K562 (cell line): ENCODE measurements around the gene ST7. TPM values are rescaled to one million over a fixed set of nuclear protein-coding genes. Genes with fewer than 3 reads are reported as not detected.
A peak's percentile ranks its signal among the peaks of the same experiment; 100 is the strongest.
"Not testable (repeated sequence)": the region's sequence is repeated elsewhere in the genome, so short reads cannot be mapped to it uniquely, and the experiment has no call there.

Experiments used
- ATAC-seq: fragments of 200-7000 bp; cut with Tn5 transposase; 3 replicates; pipeline ENCODE4 v1.9.1; 2020; ENCODE audit warnings: moderate library complexity
- BruUV-seq: library from RNA; stranded (reverse); fragments of 400-500 nt; replicated peaks from 2 replicates; lab custom pipeline; 2021; lab: Mats Ljungman, UMichigan
- CTCF ChIA-PET: fragments of 300-600 bp; formaldehyde crosslinking; extraction: SDS; loops from one replicate; lab custom pipeline; 2021; ENCODE audit warnings: low intra/inter-chr PET ratio; lab: Yijun Ruan, JAX
- POLR2A ChIA-PET: fragments of 300-600, 350-650 bp; sonication (Branson Sonifier 250); formaldehyde crosslinking; extraction: SDS; loops from one replicate; lab custom pipeline; 2021; ENCODE audit warnings: antibody characterized with exemption, inconsistent platforms; lab: Yijun Ruan, JAX
- DNase-seq, 4 experiments: peaks; one replicate each; pipeline versions ENCODE4 v3.0.0 to v3.0.0-alpha.2; 2011 to 2018; ENCODE audit warnings: low spot score in 3 of 4, mixed read lengths in 3 of 4; ENCODE audit errors: extremely low read depth in 1 of 4
- FAIRE-seq: peaks from 2 replicates; lab custom pipeline; 2011; peaks lifted over from hg19 to GRCh38; lab: Jason Lieb, UNC
- H2AFZ ChIP-seq: 2 replicates; pipeline ENCODE4 v1.6.0; 2011; ENCODE audit warnings: low read depth, low read length, control low read depth, inconsistent platforms
- H3K27ac ChIP-seq: fragments of 200-600 bp; 3 replicates; pipeline ENCODE4 v1.8.0; 2011; ENCODE audit warnings: low read depth, mild to moderate bottlenecking, control low read depth, inconsistent platforms, low read length, moderate library complexity, mixed read lengths; ENCODE audit errors: extremely low read depth
- H3K27me3 ChIP-seq, 2 experiments: fragments of 300-600 bp in 1 of 2; 2 replicates in 1 of 2; 3 replicates in 1 of 2; pipeline versions ENCODE4 v1.6.0 to v1.8.0; 2011; ENCODE audit warnings: inconsistent platforms in 2 of 2, low read length in 2 of 2, mild to moderate bottlenecking in 1 of 2, mixed read lengths in 1 of 2, moderate library complexity in 1 of 2; ENCODE audit not compliant: control insufficient read depth in 2 of 2, insufficient read depth in 2 of 2
- H3K36me3 ChIP-seq: fragments of 300-600 bp; 3 replicates; pipeline ENCODE4 v1.8.0; 2011; ENCODE audit warnings: mild to moderate bottlenecking, low read length, inconsistent platforms; ENCODE audit not compliant: control insufficient read depth, insufficient read depth
- H3K4me1 ChIP-seq, 2 experiments: fragments of 200-600 bp in 1 of 2; replicated peaks in 1 of 2; 2 replicates in 1 of 2; 3 replicates in 1 of 2; pipeline versions ENCODE4 v1.5.1 to v1.8.0; 2011; ENCODE audit warnings: inconsistent platforms in 2 of 2, low read length in 2 of 2, mild to moderate bottlenecking in 1 of 2, mixed read lengths in 1 of 2, moderate library complexity in 1 of 2; ENCODE audit not compliant: control insufficient read depth in 2 of 2, insufficient read depth in 2 of 2
- H3K4me2 ChIP-seq: 2 replicates; pipeline ENCODE4 v1.6.1; 2011; ENCODE audit warnings: low read length, control low read depth, inconsistent platforms, mixed read lengths; ENCODE audit not compliant: insufficient read depth
- H3K4me3 ChIP-seq: fragments of 200-600 bp; sonication (generic), shearing (Covaris generic); 2 replicates; pipeline ENCODE4 v1.5.1; 2016; ENCODE audit warnings: control low read depth, inconsistent platforms
- H3K79me2 ChIP-seq: fragments of 200-600 bp; 3 replicates; pipeline ENCODE4 v1.8.0; 2011; ENCODE audit warnings: low read length, inconsistent platforms; ENCODE audit not compliant: control insufficient read depth, insufficient read depth
- H3K9ac ChIP-seq, 2 experiments: 2 replicates each; pipeline versions ENCODE4 v1.6.0 to v1.6.1; 2011; ENCODE audit warnings: low read depth in 2 of 2, low read length in 2 of 2, control low read depth in 1 of 2, inconsistent platforms in 1 of 2, mild to moderate bottlenecking in 1 of 2, mixed read lengths in 1 of 2; ENCODE audit not compliant: insufficient read depth in 1 of 2
- H3K9me1 ChIP-seq: one replicate; pipeline ENCODE4 v1.6.0; 2011; ENCODE audit warnings: inconsistent platforms, mild to moderate bottlenecking, low read length, moderate library complexity; ENCODE audit not compliant: control insufficient read depth, insufficient read depth
- H3K9me3 ChIP-seq: replicated peaks from 2 replicates; pipeline ENCODE4 v1.5.1; 2011; ENCODE audit warnings: low read depth, low read length, inconsistent platforms; ENCODE audit not compliant: control insufficient read depth, insufficient read depth
- H4K20me1 ChIP-seq: replicated peaks from 2 replicates; pipeline ENCODE4 v1.6.1; 2011; ENCODE audit warnings: low read length, inconsistent platforms, mixed read lengths; ENCODE audit not compliant: control insufficient read depth, insufficient read depth
- BCOR ChIP-seq: fragments of 450-650 bp; IDR thresholded peaks from 2 replicates; pipeline ENCODE4 v1.6.1; 2016
- CBX3 ChIP-seq, 2 experiments: IDR thresholded peaks; 1 replicate in 1 of 2; 2 replicates in 1 of 2; pipeline ENCODE4 v1.6.1; 2012; ENCODE audit warnings: inconsistent platforms in 2 of 2, low read length in 2 of 2, borderline replicate concordance in 1 of 2, control low read depth in 1 of 2
- CHAMP1 ChIP-seq: fragments of 450-650 bp; IDR thresholded peaks from 2 replicates; pipeline ENCODE4 v1.6.1; 2016; ENCODE audit warnings: mild to moderate bottlenecking
- CHD4 ChIP-seq: fragments of 200-600 bp; sonication (generic); IDR thresholded peaks from 3 replicates; pipeline ENCODE4 v1.6.1; 2012; ENCODE audit warnings: low read depth, mild to moderate bottlenecking, mixed read lengths, low read length, inconsistent platforms; ENCODE audit not compliant: insufficient read depth, insufficient replicate concordance, poor library complexity, severe bottlenecking
- HDAC1 ChIP-seq, 2 experiments: fragments of 450-650 bp; IDR thresholded peaks; 2 replicates each; pipeline ENCODE4 v1.6.1; 2016 to 2017; ENCODE audit warnings: inconsistent platforms in 1 of 2, mild to moderate bottlenecking in 1 of 2, moderate library complexity in 1 of 2
- HDAC2 ChIP-seq: fragments of 450-650 bp; IDR thresholded peaks from 2 replicates; pipeline ENCODE4 v1.6.1; 2016; ENCODE audit warnings: mild to moderate bottlenecking
- KDM1A ChIP-seq, 2 experiments: fragments of 450-650 bp; IDR thresholded peaks; 2 replicates each; pipeline ENCODE4 v1.6.1; 2016; ENCODE audit warnings: mild to moderate bottlenecking in 2 of 2
- NR2C1 ChIP-seq, 2 experiments: fragments of 450-650 bp; IDR thresholded peaks; 2 replicates each; pipeline ENCODE4 v1.6.1; 2017; ENCODE audit warnings: mild to moderate bottlenecking in 2 of 2, antibody characterized with exemption in 1 of 2, inconsistent platforms in 1 of 2, missing compliant biosample characterization in 1 of 2, missing genetic modification characterization in 1 of 2
- PHF20 ChIP-seq: fragments of 450-650 bp; IDR thresholded peaks from 2 replicates; pipeline ENCODE4 v1.6.1; 2018; ENCODE audit not compliant: partially characterized antibody
- POLR2A ChIP-seq: fragments of 450-650 bp; conservative IDR thresholded peaks from 2 replicates; pipeline ENCODE4 v1.6.1; 2016
- RBM25 ChIP-seq: fragments of 200-400 bp; formaldehyde crosslinking; IDR thresholded peaks from 2 replicates; pipeline ENCODE4 v1.6.1; 2018; ENCODE audit warnings: low read length, low read depth, moderate library complexity; ENCODE audit not compliant: severe bottlenecking
- SMARCA5 ChIP-seq: fragments of 450-650 bp; IDR thresholded peaks from 2 replicates; pipeline ENCODE4 v1.6.1; 2016
- ZNF146 ChIP-seq: IDR thresholded peaks from one replicate; pipeline ENCODE4 v1.6.1; 2018; ENCODE audit warnings: missing compliant biosample characterization; ENCODE audit not compliant: unreplicated experiment
- WGBS: fragments of 100-300 bp; shearing (Covaris generic); methylation state at CpG from one replicate; pipeline ENCODE4 v1.1.6; 2016; ENCODE audit warnings: low coverage, mixed read lengths; ENCODE audit not compliant: insufficient coverage; ENCODE audit errors: missing lambda C conversion rate; 5-methylcytosine and 5-hydroxymethylcytosine counted together
- in situ Hi-C: fragments of 300-500 bp; cut with MboI; formaldehyde crosslinking; loops from 4 replicates; pipeline ENCODE4 v1.15.0; 2018; ENCODE audit warnings: inconsistent platforms, mixed read lengths
- intact Hi-C: fragments of 100-400 bp; cut with micrococcal nuclease; formaldehyde crosslinking; loops from 2 replicates; pipeline ENCODE4 v1.14.2; 2022
- polyA plus RNA-seq, 8 experiments: library from polyadenylated mRNA; depleted of rRNA in 4 of 8; stranded (reverse) in 5 of 8; unstranded in 3 of 8; fragments of >200 nt; fragmentation: Nextera tagmentation in 2 of 8; fragmentation: Illumina TruSeq in 1 of 8; extraction: Ambion mirVana in 2 of 8; extraction: Trizol in 1 of 8; gene quantifications; 2 replicates each; pipeline versions ENCODE4 v1.2.1 to v1.2.3, GENCODE V29; 2011 to 2014; ENCODE audit warnings: inconsistent platforms in 1 of 8, missing spikeins in 1 of 8
- total RNA-seq, 7 experiments: library from RNA; depleted of rRNA in 6 of 7; stranded (reverse); fragments of >200 nt in 6 of 7; fragmentation: Illumina TruSeq in 2 of 7; extraction: Trizol in 2 of 7; gene quantifications; 2 replicates each; pipeline versions ENCODE4 v1.2.1 to v1.2.3, GENCODE V29; 2011 to 2021; ENCODE audit warnings: low replicate concordance in 1 of 7

The ST7 gene
- total and polyA plus RNA-seq, 9 of the 15 experiments (the other 6 are each of a cell fraction or from before 2014, with no cell fraction given), result 23.9 to 56.3 (median 36.9) TPM

DNA sequence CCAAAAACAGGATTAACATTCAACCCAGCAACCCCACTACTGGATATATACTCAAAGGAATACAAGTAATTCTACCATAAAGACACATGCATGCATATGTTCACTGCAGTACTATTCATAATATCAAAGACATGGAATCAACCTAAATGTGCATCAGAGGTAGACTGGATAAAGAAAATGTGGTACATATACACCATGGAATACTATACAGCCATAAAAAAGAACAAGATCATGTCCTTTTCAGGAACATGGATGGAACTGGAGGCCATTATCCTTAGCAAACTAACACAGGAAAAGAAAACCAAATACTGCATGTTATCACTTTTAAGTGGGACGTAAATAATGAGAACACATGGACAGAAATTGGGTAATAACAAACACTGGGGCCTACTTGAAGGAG is 77.5 kb downstream of the ST7 start:
- H3K9ac ChIP-seq; H3K27ac ChIP-seq; intact Hi-C loops; H4K20me1 ChIP-seq; H3K4me2 ChIP-seq; H2AFZ ChIP-seq; H3K9me1 ChIP-seq; H3K27me3 ChIP-seq; POLR2A ChIA-PET; H3K9me3 ChIP-seq; DNase-seq; in situ Hi-C loops; H3K4me3 ChIP-seq; BruUV-seq; H3K4me1 ChIP-seq; CTCF ChIA-PET; FAIRE-seq; ATAC-seq; TF ChIP-seq NR2C1 (tag; IDR thresholded peaks at IDR 0.05): not testable (repeated sequence)
- WGBS, result 0% methylated on average over 1 of the region's 1 CpG
- H3K79me2 ChIP-seq, result peaks cover 74% of the 10 kb centered on the region
- peaks cover 20% of the 10 kb centered on the region; the same call in 2 of the 3 replicates for H3K36me3 ChIP-seq
- TF ChIP-seq KDM1A (IDR thresholded peaks at IDR 0.05) (peak; percentile 56 to 80), SMARCA5 (peak; percentile 57; the same call in 1 of the 2 replicates), BCOR (peak; percentile 89), CBX3 (IDR thresholded peaks at IDR 0.05; ENCODE audit: borderline replicate concordance in 1 of 2, low read length in 2 of 2) (peak in 1 of 2 experiments; percentile 28; a peak in 1 of 3 replicates), POLR2A (0 out of 2 replicates have a peak, but pooled peaks have one; percentile 28), PHF20 (peak; percentile 47), ZNF146 (CRISPR knock-in tag) (peak; percentile 98), CHAMP1 (0 out of 2 replicates have a peak, but pooled peaks have one; percentile 31), HDAC1 (IDR thresholded peaks at IDR 0.05) (peak in 1 of 2 experiments; percentile 52; a peak in 1 of 4 replicates), RBM25 (peak; percentile 61), CHD4 (peak; percentile 62), HDAC2 (0 out of 2 replicates have a peak, but pooled peaks have one; percentile 33), NR2C1 (IDR thresholded peaks at IDR 0.05) (peak; percentile 12; the same call in 1 of the 2 replicates)
